ENCODE results near the gene DLEU7. TPM values are rescaled to one million over a fixed set of nuclear protein-coding genes. Genes with fewer than 3 reads are reported as not detected.

DLEU7 gene
- total and polyA plus RNA-seq, 10 of the 15 experiments (the other 5 are each of a cell fraction or from before 2014, with no cell fraction given) = not detected

GRCh38 chr13:50797091-50797490 is 46.4 kb downstream of the DLEU7 start:
- intact Hi-C loops (cut with micrococcal nuclease; ENCODE audit: unreplicated experiment) = no loop called here

More at GRCh38 chr13:50797091-50797490, 46.4 kb downstream of the DLEU7 start:
- H2AFZ ChIP-seq (ENCODE audit: control insufficient read depth, low read depth, low read length) = no peak overlapping the region
- FAIRE-seq (no peak), DNase-seq (ENCODE audit: low read depth, low spot score) (no peak), ATAC-seq (no peak)
- H3K79me2 ChIP-seq (ENCODE audit: control insufficient read depth, insufficient read depth, low read length) = no peaks in the 10 kb centered on the region
- no TSS peak for BruUV-seq (replicated peaks)
- H3K9ac ChIP-seq (ENCODE audit: control insufficient read depth, insufficient read depth, low read length) = no peak overlapping the region
- H3K27me3 ChIP-seq (replicated peaks in 1 of 2; ENCODE audit: control insufficient read depth in 2 of 2, insufficient read depth in 2 of 2, low read length in 1 of 2) = no peaks in the 10 kb centered on the region
- H3K4me3 ChIP-seq = no peak overlapping the region
- TF ChIP-seq HSF1 (IDR thresholded peaks at IDR 0.05; ENCODE audit: low read depth, low read length) (no peak), RFX5 (IDR thresholded peaks at IDR 0.05; ENCODE audit: low read depth, low read length) (no peak), ASH2L (IDR thresholded peaks at IDR 0.05; ENCODE audit: borderline replicate concordance, low read depth) (no peak), RCOR1 (conservative IDR thresholded peaks at IDR 0.05; ENCODE audit: low read depth, low read length) (no peak), EP300 (IDR thresholded peaks at IDR 0.05; ENCODE audit: borderline replicate concordance in 1 of 2, control insufficient read depth in 1 of 2, low read depth in 2 of 2, low read length in 2 of 2) (no peak), KDM1A (IDR thresholded peaks at IDR 0.05; ENCODE audit: borderline replicate concordance) (no peak), NFYA (IDR thresholded peaks at IDR 0.05; ENCODE audit: borderline replicate concordance, low read depth, low read length) (no peak), SPI1 (IDR thresholded peaks at IDR 0.05; ENCODE audit: borderline replicate concordance, insufficient read depth, low read depth, low read length) (no peak), TAF1 (IDR thresholded peaks at IDR 0.05; ENCODE audit: borderline replicate concordance, low read depth, low read length) (no peak), MEF2A (IDR thresholded peaks at IDR 0.05; ENCODE audit: insufficient read depth, low read depth, low read length) (no peak), YY1 (IDR thresholded peaks at IDR 0.05; ENCODE audit: low read depth, low read length) (no peak), ZNF622 (IDR thresholded peaks at IDR 0.05) (no peak), STAT1 (conservative IDR thresholded peaks at IDR 0.05) (no peak), EGR1 (IDR thresholded peaks at IDR 0.05; ENCODE audit: borderline replicate concordance in 1 of 2, low read depth in 2 of 2, low read length in 2 of 2) (no peak), NR2C1 (IDR thresholded peaks at IDR 0.05) (no peak), RB1 (IDR thresholded peaks at IDR 0.05; ENCODE audit: borderline replicate concordance) (no peak)
- in situ Hi-C loops (cut with MboI) = loop anchor here (5.0 kb wide), 1 partner anchor 820 kb away; no protein-coding TSS in a partner anchor
- ChIA-PET SMC1A (ENCODE audit: uncharacterized antibody, unreplicated experiment) (no interaction called here), RAD21 (ENCODE audit: unreplicated experiment) (interaction anchor here (1.2 kb wide), 1 partner anchor 114 kb away, joined by 5 read pairs; no protein-coding TSS in a partner anchor), POLR2A (no interaction called here), CTCF (no interaction called here)
- no peak overlapping the region for H3K4me2 ChIP-seq (ENCODE audit: control insufficient read depth, insufficient read depth)
- peaks cover 11% of the 10 kb centered on the region for H3K4me1 ChIP-seq (ENCODE audit: control insufficient read depth, insufficient read depth, low read length)
- no peaks in the 10 kb centered on the region for H3K36me3 ChIP-seq (ENCODE audit: control insufficient read depth in 2 of 2, insufficient read depth in 2 of 2, low read length in 1 of 2)
- H3K9me3 ChIP-seq (replicated peaks; ENCODE audit: control insufficient read depth, insufficient read depth, low read length) = no peaks in the 10 kb centered on the region
- 67% methylated on average over 8 of the region's 8 CpGs for WGBS (ENCODE audit: insufficient coverage, insufficient replicate concordance, low lambda C conversion rate, missing lambda C conversion rate)
- no peaks in the 10 kb centered on the region for H4K20me1 ChIP-seq (ENCODE audit: control insufficient read depth, insufficient read depth)
- no peak overlapping the region for H3K27ac ChIP-seq (ENCODE audit: control insufficient read depth, insufficient read depth)

Measured in GM12878 (cell line).